ENCODE data around the gene ADAMTS4. TPM values are rescaled to one million over a fixed set of nuclear protein-coding genes. Genes with fewer than 3 reads are reported as not detected.
A peak's percentile ranks its signal among the peaks of the same experiment; 100 is the strongest.

The ADAMTS4 gene
- total and polyA plus RNA-seq, 9 of the 15 experiments (the other 6 are each of a cell fraction or from before 2014, with no cell fraction given) = 0.07 to 3.7 (median 0.41) TPM

DNA sequence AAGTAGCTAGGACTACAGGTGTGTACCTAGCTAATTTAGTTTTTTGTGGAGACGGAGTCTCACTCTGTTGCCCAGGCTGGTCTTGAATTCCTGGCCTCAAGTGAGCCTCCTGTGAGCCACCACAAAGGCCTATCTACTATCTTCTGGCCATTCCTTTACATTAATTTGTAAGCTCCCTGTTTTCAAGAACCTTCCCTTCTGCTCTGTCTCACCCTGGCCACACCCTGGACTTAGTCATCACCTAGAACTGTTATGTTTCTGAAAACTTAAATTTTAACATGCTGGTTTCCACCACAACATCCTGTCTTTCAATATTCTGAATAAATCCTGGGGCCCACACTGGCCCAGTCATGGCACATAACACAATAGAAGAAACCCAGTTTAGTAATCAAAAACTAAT is 16.6 kb downstream of the ADAMTS4 start (continued):
- TF ChIP-seq, protein P1, sequence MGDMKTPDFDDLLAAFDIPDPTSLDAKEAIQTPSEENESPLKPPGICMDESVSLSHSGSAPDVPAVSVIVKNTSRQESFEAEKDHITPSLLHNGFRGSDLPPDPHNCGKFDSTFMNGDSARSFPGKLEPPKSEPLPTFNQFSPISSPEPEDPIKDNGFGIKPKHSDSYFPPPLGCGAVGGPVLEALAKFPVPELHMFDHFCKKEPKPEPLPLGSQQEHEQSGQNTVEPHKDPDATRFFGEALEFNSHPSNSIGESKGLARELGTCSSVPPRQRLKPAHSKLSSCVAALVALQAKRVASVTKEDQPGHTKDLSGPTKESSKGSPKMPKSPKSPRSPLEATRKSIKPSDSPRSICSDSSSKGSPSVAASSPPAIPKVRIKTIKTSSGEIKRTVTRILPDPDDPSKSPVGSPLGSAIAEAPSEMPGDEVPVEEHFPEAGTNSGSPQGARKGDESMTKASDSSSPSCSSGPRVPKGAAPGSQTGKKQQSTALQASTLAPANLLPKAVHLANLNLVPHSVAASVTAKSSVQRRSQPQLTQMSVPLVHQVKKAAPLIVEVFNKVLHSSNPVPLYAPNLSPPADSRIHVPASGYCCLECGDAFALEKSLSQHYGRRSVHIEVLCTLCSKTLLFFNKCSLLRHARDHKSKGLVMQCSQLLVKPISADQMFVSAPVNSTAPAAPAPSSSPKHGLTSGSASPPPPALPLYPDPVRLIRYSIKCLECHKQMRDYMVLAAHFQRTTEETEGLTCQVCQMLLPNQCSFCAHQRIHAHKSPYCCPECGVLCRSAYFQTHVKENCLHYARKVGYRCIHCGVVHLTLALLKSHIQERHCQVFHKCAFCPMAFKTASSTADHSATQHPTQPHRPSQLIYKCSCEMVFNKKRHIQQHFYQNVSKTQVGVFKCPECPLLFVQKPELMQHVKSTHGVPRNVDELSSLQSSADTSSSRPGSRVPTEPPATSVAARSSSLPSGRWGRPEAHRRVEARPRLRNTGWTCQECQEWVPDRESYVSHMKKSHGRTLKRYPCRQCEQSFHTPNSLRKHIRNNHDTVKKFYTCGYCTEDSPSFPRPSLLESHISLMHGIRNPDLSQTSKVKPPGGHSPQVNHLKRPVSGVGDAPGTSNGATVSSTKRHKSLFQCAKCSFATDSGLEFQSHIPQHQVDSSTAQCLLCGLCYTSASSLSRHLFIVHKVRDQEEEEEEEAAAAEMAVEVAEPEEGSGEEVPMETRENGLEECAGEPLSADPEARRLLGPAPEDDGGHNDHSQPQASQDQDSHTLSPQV (IDR thresholded peaks at IDR 0.05) = 0 out of 2 replicates have a peak, but pooled peaks have one; percentile 18
- TF ChIP-seq ZFP36 (IDR thresholded peaks at IDR 0.05; ENCODE audit: low read depth, low read length, partially characterized antibody) = no peak
- no peak for TF ChIP-seq PHB2 (IDR thresholded peaks at IDR 0.05; ENCODE audit: low read depth)
- TF ChIP-seq FOSL1 (tag; conservative IDR thresholded peaks at IDR 0.05) = peak; percentile 80

DNA sequence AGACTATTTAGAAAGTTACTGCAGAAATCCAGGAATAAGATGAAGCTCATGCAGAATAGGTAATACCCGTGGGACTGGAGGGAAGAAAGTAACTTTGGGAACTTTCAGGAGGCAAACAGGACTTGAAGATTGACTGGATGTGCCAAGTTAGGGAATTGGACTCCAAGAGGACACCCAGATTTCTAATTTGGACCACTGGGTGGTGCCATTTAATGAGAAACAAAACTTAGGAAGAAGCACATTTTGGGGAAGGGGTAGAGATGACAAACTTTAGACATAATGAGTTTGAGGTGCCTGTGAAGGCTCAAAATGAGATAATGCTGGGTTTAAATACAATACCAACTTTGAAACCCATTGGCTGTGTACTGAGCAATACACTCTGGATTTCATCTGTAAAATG is 18.2 kb downstream of the ADAMTS4 start:
- Histone ChIP-seq H4K20me1 (replicated peaks; ENCODE audit: control insufficient read depth, insufficient read depth, low read length) (no peaks in the 10 kb centered on the region), H3K9ac (ENCODE audit: insufficient read depth in 1 of 2, low read depth in 2 of 2, low read length in 2 of 2) (no peak overlapping the region), H3K9me1 (ENCODE audit: control insufficient read depth, insufficient read depth, low read length) (no peaks in the 10 kb centered on the region), H3K4me3 (no peak overlapping the region), H3K4me2 (ENCODE audit: insufficient read depth, low read length) (no peak overlapping the region), H3K27ac (ENCODE audit: extremely low read depth, low read depth, low read length) (no peak overlapping the region), H3K27me3 (ENCODE audit: control insufficient read depth in 2 of 2, insufficient read depth in 2 of 2, low read length in 2 of 2) (no peaks in the 10 kb centered on the region), H3K4me1 (replicated peaks in 1 of 2; ENCODE audit: control insufficient read depth in 2 of 2, insufficient read depth in 2 of 2, low read length in 2 of 2) (peaks cover 33 to 34% of the 10 kb centered on the region in 2 experiments), H2AFZ (ENCODE audit: low read depth, low read length) (peak overlapping the region; percentile 52; the same call in 1 of the 2 replicates), H3K36me3 (ENCODE audit: control insufficient read depth, insufficient read depth, low read length) (peaks cover 8% of the 10 kb centered on the region; the same call in 2 of the 3 replicates), H3K79me2 (ENCODE audit: control insufficient read depth, insufficient read depth, low read length) (peaks cover 17% of the 10 kb centered on the region), H3K9me3 (replicated peaks; ENCODE audit: control insufficient read depth, insufficient read depth, low read depth, low read length) (no peaks in the 10 kb centered on the region)
- ChIA-PET POLR2A (interaction anchor here (0.9 kb wide), 1 partner anchor 10 kb away, joined by 3 read pairs; no protein-coding TSS in a partner anchor), CTCF (ENCODE audit: low intra/inter-chr PET ratio) (interaction anchor here (0.6 kb wide), 1 partner anchor 83 kb away, joined by 4 read pairs; no protein-coding TSS in a partner anchor)
- peak; percentile 69 for FAIRE-seq
- peak in 2 of 4 experiments; percentile 26 to 62 for DNase-seq (ENCODE audit: extremely low read depth in 1 of 4, low spot score in 3 of 4)
- WGBS (ENCODE audit: insufficient coverage, low coverage, missing lambda C conversion rate) = 0% methylated on average over 1 of the region's 1 CpG
- in situ Hi-C loops (cut with MboI) (no loop called here), intact Hi-C loops (cut with micrococcal nuclease) (no loop called here)
- no peak for ATAC-seq
- BruUV-seq (replicated peaks) = no TSS peak
- TF ChIP-seq RAD21 (CRISPR knock-in tag; conservative IDR thresholded peaks at IDR 0.05 in 1 of 2, IDR thresholded peaks at IDR 0.05 in 1 of 2) = peak; percentile 48 to 70
- TF ChIP-seq ZFP30 (CRISPR knock-in tag; IDR thresholded peaks at IDR 0.05; ENCODE audit: borderline replicate concordance) = no peak
- TF ChIP-seq, protein P2, sequence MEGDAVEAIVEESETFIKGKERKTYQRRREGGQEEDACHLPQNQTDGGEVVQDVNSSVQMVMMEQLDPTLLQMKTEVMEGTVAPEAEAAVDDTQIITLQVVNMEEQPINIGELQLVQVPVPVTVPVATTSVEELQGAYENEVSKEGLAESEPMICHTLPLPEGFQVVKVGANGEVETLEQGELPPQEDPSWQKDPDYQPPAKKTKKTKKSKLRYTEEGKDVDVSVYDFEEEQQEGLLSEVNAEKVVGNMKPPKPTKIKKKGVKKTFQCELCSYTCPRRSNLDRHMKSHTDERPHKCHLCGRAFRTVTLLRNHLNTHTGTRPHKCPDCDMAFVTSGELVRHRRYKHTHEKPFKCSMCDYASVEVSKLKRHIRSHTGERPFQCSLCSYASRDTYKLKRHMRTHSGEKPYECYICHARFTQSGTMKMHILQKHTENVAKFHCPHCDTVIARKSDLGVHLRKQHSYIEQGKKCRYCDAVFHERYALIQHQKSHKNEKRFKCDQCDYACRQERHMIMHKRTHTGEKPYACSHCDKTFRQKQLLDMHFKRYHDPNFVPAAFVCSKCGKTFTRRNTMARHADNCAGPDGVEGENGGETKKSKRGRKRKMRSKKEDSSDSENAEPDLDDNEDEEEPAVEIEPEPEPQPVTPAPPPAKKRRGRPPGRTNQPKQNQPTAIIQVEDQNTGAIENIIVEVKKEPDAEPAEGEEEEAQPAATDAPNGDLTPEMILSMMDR (IDR thresholded peaks at IDR 0.05 in 2 of 3, conservative IDR thresholded peaks at IDR 0.05 in 1 of 3; ENCODE audit: insufficient read depth in 2 of 3, low read depth in 1 of 3, low read length in 3 of 3) = peak; percentile 41 to 66 (median 55); a peak in 4 of 6 replicates
